Pancreas (tissue), 10 donors: ENCODE results near the gene SCG3. TPM values are rescaled to one million over a fixed set of nuclear protein-coding genes. Genes with fewer than 3 reads are reported as not detected.

Experiments
- ATAC-seq, 4 donors: fragments of 200-7000 bp; cut with Tn5 transposase; one replicate each; pipeline versions ENCODE4 v1.8.0 to v1.9.1; 2020; ENCODE audit warnings: mild to moderate bottlenecking in 4 of 4, moderate library complexity in 4 of 4
- DNase-seq, 6 donors: peaks; one replicate each; pipeline ENCODE4 v3.0.0-alpha.2; 2020
- FAIRE-seq: peaks from 2 replicates; lab custom pipeline; 2012; peaks lifted over from hg19 to GRCh38; lab: Jason Lieb, UNC
- H3K27ac ChIP-seq, 4 donors: fragments of 200-600 bp; sonication (generic); 1 replicate in 3 of 4; 2 replicates in 1 of 4; pipeline versions ENCODE4 v1.5.0 to v1.8.0; 2020
- H3K27me3 ChIP-seq, 4 donors: fragments of 200-600 bp; one replicate each; pipeline ENCODE4 v1.8.0; 2021
- H3K36me3 ChIP-seq, 3 donors: fragments of 200-600 bp; sonication (generic) in 1 of 3; one replicate each; pipeline versions ENCODE4 v1.5.0 to v1.8.0; 2020 to 2021
- H3K4me1 ChIP-seq, 3 donors: fragments of 200-600 bp; one replicate each; pipeline ENCODE4 v1.8.0; 2021
- H3K4me3 ChIP-seq, 4 donors: fragments of 200-600 bp; sonication (generic) in 2 of 4; one replicate each; pipeline versions ENCODE4 v1.5.0 to v1.8.0; 2020 to 2021
- H3K9me3 ChIP-seq, 4 donors: fragments of 200-600 bp; one replicate each; pipeline ENCODE4 v1.8.0; 2021
- WGBS, 2 donors: extraction: QIAGEN DNeasy Blood & Tissue Kit; methylation state at CpG; one replicate each; pipeline ENCODE4 v1.1.7; 2013; 5-methylcytosine and 5-hydroxymethylcytosine counted together
- intact Hi-C, 3 donors: fragments of 100-400 bp; cut with DNase I; formaldehyde crosslinking; loops; one replicate each; pipeline versions ENCODE4 v1.11.1 to v1.14.2; 2022
- polyA plus RNA-seq, 2 donors: library from polyadenylated mRNA; stranded (reverse); fragments of 200-250 nt; gene quantifications; one replicate each; pipeline ENCODE4 v1.2.3, GENCODE V29; 2013
- total RNA-seq, 6 donors: library from RNA; stranded (reverse); fragmentation: NEBNext Ultra II Directional in 4 of 6; extraction: Animal tissue kit (Norgen Biotek cat#: 25700) in 4 of 6; gene quantifications; one replicate each; pipeline versions ENCODE4 v1.2.1 to v1.2.4, GENCODE V29; 2021 to 2023
- TF ChIP-seq, protein P1 (sequence below), 4 donors: fragments of 200-600 bp; sonication (generic) in 3 of 4; IDR thresholded peaks; one replicate each; pipeline versions ENCODE4 v1.5.0 to v1.8.0; 2021; ENCODE audit warnings: antibody characterized with exemption in 4 of 4
- donor health status: healthy with polysubstance abuse.
- donor health status: DM: no; HTN: no; CAD: no; lungs with moderate emphysema.
- donor health status: DM: no; HTN: no; CAD: no.
- donor health status: control.
- donor health status: control.
- donor health status: Bipolar disorder and iron deficiency.
- donor health status: DM: yes; HTN: yes; CAD: no.
- donor health status: DM: no; HTN: no; CAD: no.
- donor health status: DM: no; HTN: no; CAD: no.
- donor health status: DM: yes; HTN: yes; CAD: no.

Gene SCG3
- total and polyA plus RNA-seq, 8 donors = 2.4 to 67.5 (median 9.6) TPM

DNA sequence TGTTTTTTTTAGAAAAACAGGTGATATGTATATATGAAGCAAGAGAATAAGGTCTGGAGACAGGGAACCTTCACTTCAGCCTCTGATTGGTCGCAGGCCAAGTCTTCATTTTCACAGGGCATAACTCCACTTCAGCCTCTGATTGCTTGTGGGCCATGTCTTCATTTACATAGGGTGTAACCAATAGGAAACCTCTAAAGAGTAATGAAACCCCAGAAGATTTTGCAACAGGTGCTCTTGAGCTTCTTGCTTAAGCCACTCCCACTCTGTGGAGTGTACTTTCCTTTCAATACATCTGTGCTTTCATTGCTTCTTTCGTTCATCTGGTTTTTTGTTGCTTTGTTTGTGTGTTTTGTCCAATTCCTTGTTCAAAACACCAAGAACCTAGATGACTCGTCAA, 22.6 kb upstream of the SCG3 start:
- Histone ChIP-seq H3K4me1 (no peaks in the 10 kb centered on the region), H3K27ac (no peak overlapping the region), H3K27me3 (no peaks in the 10 kb centered on the region), H3K9me3 (no peaks in the 10 kb centered on the region), H3K4me3 (no peak overlapping the region), H3K36me3 (no peaks in the 10 kb centered on the region)
- ATAC-seq (no peak), DNase-seq (no peak), FAIRE-seq (no peak)
- TF ChIP-seq, protein P1, sequence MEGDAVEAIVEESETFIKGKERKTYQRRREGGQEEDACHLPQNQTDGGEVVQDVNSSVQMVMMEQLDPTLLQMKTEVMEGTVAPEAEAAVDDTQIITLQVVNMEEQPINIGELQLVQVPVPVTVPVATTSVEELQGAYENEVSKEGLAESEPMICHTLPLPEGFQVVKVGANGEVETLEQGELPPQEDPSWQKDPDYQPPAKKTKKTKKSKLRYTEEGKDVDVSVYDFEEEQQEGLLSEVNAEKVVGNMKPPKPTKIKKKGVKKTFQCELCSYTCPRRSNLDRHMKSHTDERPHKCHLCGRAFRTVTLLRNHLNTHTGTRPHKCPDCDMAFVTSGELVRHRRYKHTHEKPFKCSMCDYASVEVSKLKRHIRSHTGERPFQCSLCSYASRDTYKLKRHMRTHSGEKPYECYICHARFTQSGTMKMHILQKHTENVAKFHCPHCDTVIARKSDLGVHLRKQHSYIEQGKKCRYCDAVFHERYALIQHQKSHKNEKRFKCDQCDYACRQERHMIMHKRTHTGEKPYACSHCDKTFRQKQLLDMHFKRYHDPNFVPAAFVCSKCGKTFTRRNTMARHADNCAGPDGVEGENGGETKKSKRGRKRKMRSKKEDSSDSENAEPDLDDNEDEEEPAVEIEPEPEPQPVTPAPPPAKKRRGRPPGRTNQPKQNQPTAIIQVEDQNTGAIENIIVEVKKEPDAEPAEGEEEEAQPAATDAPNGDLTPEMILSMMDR (IDR thresholded peaks at IDR 0.05) = no peak
- 83 to 88% methylated on average over 3 of the region's 3 CpGs for WGBS, 2 donors
- intact Hi-C loops = loop anchor here in 1 of 3 donors (10.0 kb wide), 1 partner anchor 106 kb away; no protein-coding TSS in a partner anchor

DNA sequence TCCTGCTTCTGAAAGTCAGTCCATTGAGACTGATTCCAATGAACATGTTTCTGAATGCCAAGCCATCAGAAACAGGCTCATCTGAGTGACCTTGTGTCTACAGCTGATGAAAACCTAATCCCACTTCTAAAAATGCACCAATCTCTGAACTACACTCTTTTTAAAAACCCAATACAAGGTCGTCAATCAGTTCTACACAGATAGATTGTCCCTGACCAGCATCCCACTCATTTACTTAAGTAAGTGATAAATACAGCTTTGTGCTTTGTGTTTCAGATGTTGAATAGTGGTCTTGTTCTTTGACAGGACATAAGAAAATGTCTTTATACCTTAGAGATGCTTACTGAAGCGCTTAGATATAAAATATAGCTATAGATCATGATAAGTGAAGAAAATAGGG, 20.2 kb upstream of the SCG3 start:
- no peak for ATAC-seq
- DNase-seq = no peak
- Histone ChIP-seq H3K9me3 (no peaks in the 10 kb centered on the region), H3K4me1 (no peaks in the 10 kb centered on the region), H3K4me3 (no peak overlapping the region), H3K36me3 (no peaks in the 10 kb centered on the region), H3K27ac (no peak overlapping the region), H3K27me3 (no peaks in the 10 kb centered on the region)
- intact Hi-C loops = no loop called here
- TF ChIP-seq, protein P1 (IDR thresholded peaks at IDR 0.05) = no peak
- WGBS, 2 donors = 80% methylated on average over 2 of the region's 2 CpGs
- no peak for FAIRE-seq

DNA sequence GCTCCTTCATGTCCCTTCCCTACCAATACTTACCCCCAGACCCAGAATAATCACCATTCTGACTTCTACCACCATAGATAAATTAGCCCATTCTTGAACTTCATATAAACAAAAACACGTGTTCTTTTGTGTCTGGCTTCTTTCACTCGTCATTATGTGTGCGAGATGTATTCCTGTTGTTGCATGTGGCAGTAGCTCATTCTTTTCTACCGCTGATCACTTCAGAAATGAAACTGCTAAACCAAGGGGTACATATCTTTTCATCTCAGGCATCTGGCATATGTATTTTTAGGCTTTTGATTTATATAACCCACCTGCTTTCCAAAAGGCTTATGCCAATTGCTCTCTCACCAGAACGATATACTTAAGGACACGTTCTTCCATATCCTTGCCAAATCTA, 13.8 kb upstream of the SCG3 start:
- no peaks in the 10 kb centered on the region for H3K36me3 ChIP-seq
- TF ChIP-seq, protein P1 (IDR thresholded peaks at IDR 0.05) = no peak
- no peaks in the 10 kb centered on the region for H3K4me1 ChIP-seq
- FAIRE-seq (no peak), DNase-seq (no peak), ATAC-seq (no peak)
- intact Hi-C loops = no loop called here
- 72 to 76% methylated on average over 6 of the region's 6 CpGs for WGBS, 2 donors
- no peak overlapping the region for H3K4me3 ChIP-seq
- no peaks in the 10 kb centered on the region for H3K27me3 ChIP-seq
- H3K9me3 ChIP-seq = no peaks in the 10 kb centered on the region
- H3K27ac ChIP-seq = no peak overlapping the region

DNA sequence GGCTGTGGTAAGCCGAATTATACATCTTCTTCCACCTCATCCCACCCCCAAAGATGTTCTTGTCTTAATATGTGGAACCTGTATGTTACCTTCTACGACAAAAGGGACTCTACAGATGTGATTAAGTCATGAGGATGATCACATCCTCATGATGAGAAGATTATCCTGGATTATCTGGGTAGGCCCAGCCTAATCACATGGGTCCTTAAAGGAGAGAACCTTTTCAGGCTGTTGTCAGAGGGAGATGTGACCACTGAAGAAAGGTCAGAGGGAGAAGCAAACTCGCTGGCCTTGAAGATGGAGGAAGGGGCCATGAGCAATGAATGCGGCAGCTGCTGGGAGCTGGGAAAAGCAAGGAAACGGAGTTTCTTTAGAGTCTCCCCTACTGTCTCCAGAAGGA, 12.9 kb upstream of the SCG3 start:
- no peak overlapping the region for H3K27ac ChIP-seq
- H3K4me3 ChIP-seq = no peak overlapping the region
- no peaks in the 10 kb centered on the region for H3K36me3 ChIP-seq
- ATAC-seq = no peak
- H3K9me3 ChIP-seq = no peaks in the 10 kb centered on the region
- no peak for DNase-seq
- WGBS, 2 donors = 77 to 81% methylated on average over 5 of the region's 5 CpGs
- no peaks in the 10 kb centered on the region for H3K4me1 ChIP-seq
- no peaks in the 10 kb centered on the region for H3K27me3 ChIP-seq
- TF ChIP-seq, protein P1 (IDR thresholded peaks at IDR 0.05) = no peak
- intact Hi-C loops = no loop called here
- no peak for FAIRE-seq

DNA sequence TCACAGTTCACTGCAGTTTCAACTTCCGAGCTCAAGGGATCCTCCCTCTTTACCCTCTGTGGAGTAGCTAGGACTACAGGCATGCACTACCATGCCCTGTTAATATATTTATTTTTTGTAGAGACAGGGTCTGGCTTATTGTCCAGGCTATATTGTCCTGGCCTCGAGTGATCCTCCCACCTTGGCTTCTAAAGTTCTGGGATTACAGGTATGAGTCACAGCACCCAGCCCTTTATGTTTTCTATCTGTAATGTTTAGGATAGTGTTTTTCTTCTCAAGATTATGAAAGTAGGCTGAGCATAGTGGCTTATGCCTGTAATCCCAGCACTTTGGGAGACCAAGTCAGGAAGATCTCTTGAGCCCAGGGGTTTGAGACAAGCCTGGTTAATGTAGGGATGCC, 11.9 kb upstream of the SCG3 start:
- H3K4me3 ChIP-seq = no peak overlapping the region
- ATAC-seq (no peak), FAIRE-seq (no peak), DNase-seq (no peak)
- TF ChIP-seq, protein P1 (IDR thresholded peaks at IDR 0.05) = no peak
- no peaks in the 10 kb centered on the region for H3K36me3 ChIP-seq
- no peak overlapping the region for H3K27ac ChIP-seq
- intact Hi-C loops = no loop called here
- 73 to 75% methylated on average over 2 of the region's 2 CpGs for WGBS, 2 donors
- H3K9me3 ChIP-seq = no peaks in the 10 kb centered on the region
- H3K27me3 ChIP-seq = no peaks in the 10 kb centered on the region
- no peaks in the 10 kb centered on the region for H3K4me1 ChIP-seq
